HL-60/S4 (cell line): Measurements from ENCODE around the gene DISP3.

Experiments
- in situ Hi-C: fragments of 300-500 bp; cut with MboI; formaldehyde crosslinking; loops from 2 replicates; pipeline ENCODE4 v1.14.3; 2022; ENCODE audit warnings: low sequenced_read_pairs

The DISP3 gene

GRCh38 chr1:11525516-11525915, 46.6 kb downstream of the DISP3 start:
- in situ Hi-C loops: no loop called here

DNA sequence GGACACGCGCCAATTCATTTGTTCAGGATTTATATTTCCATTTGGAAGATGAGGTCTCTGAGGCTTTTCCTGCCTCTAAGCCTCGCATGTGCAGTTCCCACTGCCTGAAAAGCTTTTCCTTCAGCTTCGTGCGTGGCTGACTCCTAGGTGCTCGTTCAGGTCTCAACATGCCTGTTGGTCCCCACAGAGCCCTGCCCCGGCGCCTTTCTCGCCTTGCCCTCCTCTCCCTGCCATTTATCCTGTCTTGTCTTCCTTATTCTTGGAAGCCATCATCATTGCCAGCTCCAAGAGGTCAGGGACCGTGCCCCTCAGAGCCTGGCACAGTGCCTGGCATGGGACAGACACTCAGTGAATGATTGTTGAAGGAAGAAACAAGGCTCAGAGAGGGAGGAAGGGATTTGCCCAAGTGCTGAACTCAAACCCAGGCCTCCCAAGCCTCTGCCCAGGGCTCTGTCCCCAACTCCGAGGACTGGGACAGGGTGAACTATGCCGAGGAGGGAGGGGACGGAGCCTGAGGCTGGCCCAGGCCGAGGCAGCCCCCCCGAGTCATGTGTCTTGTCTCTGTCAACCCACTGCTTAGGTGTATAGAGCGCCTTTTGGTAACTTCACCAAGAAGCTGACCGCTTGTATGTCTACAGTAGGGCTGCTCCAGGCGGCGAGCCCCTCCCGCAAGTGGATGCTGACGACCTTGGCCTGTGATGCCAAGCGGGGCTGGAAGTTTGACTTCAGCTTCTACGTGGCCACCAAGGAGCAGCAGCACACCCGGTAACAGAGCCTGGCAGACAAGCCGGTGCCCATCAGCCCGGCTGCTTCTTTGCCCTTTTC, 47.3 kb downstream of the DISP3 start:
- in situ Hi-C loops: no loop called here

GRCh38 chr1:11527541-11528452, 48.8 kb downstream of the DISP3 start:
- in situ Hi-C loops: no loop called here

DNA sequence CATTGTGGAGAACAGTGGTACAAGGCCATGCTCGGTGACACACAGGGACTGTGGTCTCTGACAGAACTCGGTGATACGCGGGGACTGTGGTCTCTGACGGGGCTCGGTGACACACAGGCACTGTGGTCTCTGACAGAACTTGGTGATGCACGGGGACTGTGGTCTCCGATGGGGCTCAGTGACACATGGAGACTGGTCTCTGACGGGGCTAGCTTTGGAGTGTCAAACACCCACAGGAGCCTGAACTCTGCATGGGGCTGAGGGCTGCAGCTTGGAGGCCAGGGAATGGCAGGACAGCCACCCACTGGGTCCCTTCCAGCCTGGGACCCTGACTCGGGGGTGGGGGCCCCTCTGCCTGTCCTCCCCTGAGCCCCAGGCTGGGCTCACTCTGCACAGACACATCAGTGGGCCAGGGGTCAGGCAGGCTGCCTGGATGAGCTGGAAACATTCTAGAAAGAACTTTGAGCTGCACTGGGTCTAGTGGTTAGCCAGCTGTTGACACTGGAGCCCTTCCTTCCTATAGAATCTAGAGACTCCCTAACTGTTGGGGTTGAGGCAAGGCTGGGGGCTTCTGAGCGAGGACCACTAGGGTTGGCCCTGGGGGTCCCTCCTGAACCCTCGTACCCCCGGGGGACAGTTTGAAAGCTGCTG, 49.8 kb downstream of the DISP3 start:
- in situ Hi-C loops: no loop called here

DNA sequence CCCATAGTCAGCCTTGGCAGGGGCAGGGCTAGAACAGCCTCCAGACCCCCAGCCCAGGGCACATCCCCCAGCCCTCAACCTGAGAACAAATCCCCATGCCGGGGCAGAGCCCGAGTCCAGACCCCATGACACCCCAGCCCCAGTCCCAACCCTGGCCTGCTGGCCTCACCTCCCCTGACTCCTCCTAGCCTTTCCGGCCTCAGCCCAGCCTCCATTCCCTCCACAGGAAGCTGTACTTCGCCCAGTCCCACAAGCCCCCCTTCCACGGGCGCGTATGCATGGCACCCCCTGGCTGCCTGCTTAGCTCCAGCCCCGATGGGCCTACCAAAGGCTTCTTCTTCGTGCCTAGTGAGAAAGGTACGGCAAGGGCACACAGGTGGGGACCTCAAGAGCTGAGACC, 50.4 kb downstream of the DISP3 start:
- in situ Hi-C loops: no loop called here

- in situ Hi-C loops: no loop called here
These were observed 51.1 kb downstream of the DISP3 start for GRCh38 chr1:11529763-11530730.

DNA sequence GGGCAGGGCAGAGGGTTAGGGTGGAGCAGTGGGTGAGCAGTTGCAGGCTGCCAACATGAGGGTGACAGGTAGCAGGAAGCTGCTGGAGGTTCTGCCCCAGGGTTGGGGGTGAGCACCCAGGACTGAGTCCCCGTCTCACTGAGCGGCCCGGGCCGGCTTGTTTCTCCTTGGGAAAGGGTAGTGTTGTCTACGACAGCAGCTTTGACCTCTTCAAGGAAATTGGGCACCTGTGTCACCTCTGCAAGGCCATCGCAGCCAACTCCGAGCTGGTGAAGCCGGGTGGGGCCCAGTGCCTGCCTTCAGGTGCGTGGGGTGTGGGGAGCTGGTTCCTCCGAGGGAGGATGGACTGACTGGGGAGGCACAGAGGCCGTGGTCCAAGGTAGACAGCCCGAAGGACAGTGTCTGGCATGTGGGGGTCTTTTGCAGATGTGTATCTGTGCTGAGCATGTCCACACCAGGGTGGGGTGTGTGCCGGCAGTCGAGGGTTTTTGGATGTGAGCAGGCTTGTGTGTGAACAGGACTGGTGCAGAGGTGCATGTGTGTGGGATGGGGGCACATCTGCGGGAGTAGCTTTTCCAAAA, 51.9 kb downstream of the DISP3 start:
- in situ Hi-C loops: no loop called here

DNA sequence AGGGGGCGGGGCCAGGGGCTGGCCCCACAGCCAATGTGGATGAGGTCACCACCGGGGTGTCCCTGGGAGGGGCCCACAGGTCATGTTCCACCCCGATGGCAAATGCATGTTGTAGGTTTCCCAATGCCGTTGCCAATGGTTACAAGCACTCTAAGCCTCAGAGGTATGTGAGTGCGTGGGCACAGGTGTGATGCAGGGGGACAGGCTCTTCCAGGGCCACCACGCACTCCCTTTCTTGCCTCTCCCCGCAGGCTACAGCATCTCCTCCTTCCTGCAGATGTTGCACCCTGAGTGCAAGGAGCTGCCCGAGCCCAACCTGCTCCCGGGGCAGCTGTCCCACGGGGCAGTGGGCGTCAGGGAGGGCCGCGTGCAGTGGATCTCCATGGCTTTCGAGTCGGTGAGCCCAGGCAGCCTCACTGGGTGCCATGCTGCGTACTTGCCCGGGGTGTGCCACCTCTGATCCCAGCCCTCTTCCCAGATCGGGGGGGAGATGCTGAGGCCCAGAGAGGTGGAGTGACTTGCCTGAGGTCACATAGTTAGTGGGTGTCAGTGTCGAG, 52.4 kb downstream of the DISP3 start:
- in situ Hi-C loops: no loop called here

- in situ Hi-C loops: no loop called here
These were observed 53.0 kb downstream of the DISP3 start for GRCh38 chr1:11531943-11532342.

GRCh38 chr1:11533790-11534787, 55.1 kb downstream of the DISP3 start:
- in situ Hi-C loops: no loop called here

GRCh38 chr1:11534846-11535245, 55.9 kb downstream of the DISP3 start:
- in situ Hi-C loops: no loop called here

DNA sequence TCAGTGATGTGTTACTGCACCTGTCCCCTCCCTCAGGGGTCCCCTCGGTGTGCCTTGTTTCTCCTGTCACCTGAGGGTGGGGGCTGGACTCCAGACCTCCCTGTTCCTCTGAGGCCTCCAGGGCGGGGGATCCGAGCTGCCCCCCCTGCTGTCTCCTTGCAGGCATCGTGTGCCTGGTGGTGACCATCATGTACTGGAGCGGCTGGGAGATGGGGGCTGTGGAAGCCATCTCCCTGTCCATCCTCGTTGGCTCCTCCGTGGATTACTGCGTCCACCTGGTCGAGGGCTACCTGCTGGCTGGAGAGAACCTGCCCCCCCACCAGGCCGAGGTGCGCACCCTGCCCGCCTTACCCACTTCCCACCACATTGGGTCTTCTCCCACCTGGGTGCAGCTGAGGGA, 56.4 kb downstream of the DISP3 start:
- in situ Hi-C loops: no loop called here

- in situ Hi-C loops: no loop called here
These were observed 57.0 kb downstream of the DISP3 start for GRCh38 chr1:11535761-11536572.

GRCh38 chr1:11536573-11537379, 57.8 kb downstream of the DISP3 start:
- in situ Hi-C loops: no loop called here

DNA sequence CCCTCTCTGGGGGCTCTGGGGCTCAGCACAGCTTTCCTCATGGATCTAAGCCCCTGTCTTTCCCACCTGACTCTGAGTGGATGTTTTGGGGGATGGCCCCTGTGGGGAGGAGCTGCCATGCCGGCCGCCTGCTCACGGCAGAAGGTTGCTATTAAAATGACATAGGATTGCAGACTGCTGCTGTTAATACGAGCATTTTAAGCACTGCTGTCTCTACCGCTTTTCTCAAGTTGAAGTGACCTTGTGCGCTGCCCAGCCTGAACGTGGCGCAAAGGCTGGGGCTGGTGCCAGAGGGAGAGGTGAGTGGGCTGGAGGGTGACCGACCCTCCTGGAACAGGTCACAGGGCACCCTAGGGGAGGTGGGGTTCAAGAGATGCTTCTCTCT, 58.4 kb downstream of the DISP3 start:
- in situ Hi-C loops: no loop called here

DNA sequence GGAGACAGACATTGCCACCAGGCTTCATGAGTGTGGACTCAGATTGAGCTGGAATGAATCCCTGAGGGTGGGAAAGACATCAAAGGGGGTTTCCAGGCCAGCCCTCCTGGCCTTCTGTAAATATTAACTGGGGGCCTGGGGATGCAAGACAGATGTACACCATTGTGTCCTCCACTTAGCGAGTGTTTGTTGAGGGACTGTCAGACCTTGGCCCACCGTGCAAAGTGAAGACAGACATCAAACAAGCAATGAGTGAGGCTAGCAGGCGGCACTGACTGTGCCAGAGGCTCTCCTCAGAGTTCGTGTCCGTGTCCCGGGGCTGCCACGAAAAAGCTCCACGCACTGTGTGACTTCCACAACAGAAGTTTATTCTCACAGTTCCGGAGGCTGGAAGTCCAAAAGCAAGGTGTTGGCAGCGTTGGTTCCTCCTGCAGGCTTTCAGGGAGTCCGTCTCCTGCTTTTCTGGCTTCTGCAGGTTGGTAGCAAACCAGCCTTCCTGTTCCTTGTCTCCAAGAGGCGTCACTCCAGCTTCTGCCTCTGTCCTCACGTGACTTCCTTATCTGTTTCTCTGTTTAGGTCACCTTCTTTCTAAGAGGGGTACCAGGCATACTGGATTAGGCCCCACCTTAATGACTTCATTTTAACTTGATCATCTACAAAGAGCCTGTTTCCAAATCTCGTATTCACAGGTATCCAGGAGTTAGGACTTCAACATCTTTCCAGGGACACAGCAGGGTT, 59.1 kb downstream of the DISP3 start:
- in situ Hi-C loops: no loop called here
